Putamen (tissue), 1 donor: Measurements from ENCODE around the gene MAPK14.
"Not testable (repeated sequence)": the region's sequence is repeated elsewhere in the genome, so short reads cannot be mapped to it uniquely, and the experiment has no call there.

ENCODE experiments used
- DNase-seq: peaks from one replicate; pipeline ENCODE4 v3.0.0-alpha.2; 2016; ENCODE audit warnings: low spot score

The MAPK14 gene

DNA sequence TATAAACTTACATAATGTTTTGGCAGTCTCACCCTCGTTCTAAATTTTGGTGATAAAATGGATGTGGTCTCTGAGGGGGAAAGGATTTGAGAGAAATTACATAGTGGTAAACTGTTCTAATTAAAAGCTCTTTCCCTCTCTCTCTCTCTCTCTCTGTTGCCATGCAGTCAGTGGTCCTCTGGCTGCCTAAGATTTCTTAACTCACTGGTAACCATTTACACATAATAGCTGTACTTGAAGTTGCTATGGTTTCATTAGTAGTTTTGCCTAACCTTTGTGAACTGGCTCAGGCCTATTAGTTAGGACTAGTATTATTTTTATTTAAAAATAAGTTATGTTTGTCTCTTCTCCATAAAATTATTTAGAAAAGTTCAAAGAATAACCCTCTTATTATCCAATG lies 42.0 kb downstream of the MAPK14 start:
- no peak for DNase-seq

DNA sequence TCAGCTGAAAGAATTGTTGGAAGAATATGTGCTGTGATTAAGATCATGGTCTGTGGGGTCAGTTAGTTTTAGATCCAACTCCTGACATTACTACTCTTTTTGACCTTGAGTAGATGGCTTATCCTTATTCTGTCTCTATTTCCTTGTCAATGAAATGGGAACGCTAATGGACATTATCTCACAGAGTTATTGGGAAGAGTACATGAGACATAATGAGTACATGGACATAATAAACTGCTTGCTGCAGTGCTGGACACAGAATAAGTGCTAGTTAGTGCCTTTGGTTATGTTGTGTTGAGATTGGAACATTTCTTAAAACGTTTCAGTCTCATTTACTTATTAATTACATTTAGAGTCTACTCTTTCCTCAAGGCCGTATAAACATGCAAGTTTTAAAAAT lies 42.6 kb downstream of the MAPK14 start:
- no peak for DNase-seq

DNA sequence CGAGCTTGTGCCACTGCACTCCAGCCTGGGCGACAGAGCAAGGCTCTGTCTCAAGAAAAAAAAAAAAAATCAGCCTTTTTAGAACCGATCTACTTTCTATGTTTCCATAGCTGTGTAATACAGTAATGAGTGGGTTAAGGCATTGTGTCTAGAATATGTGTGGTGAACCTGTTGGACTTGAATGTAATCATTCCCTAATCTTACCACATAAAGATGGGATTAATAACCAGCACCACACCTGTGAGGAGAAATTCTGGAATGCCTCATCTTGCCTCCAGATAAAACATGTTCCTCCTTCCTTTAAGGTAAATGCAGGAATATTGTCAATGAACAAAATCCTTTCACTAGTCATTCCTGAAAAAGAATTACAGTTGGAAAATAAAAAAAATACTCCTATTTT lies 43.7 kb downstream of the MAPK14 start:
- no peak for DNase-seq

DNA sequence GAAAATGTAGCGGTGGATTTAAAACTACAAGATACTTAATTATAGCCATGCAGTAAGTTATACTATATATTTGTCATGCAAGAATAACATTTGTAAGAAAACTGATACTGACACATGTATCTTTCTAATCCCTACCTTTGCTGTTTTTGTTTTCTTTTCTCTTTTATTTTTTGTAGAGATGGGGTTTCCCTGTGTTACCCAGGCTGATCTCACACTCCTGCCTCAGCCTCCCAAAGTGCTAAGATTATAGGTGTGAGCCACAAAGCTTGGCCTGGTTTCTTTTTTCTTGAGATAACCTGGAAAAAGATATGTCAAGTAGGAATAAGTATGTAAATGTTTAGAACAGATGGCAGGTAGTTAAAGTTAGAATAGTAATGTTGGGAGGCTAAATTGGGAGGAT lies 44.1 kb downstream of the MAPK14 start:
- no peak for DNase-seq

DNA sequence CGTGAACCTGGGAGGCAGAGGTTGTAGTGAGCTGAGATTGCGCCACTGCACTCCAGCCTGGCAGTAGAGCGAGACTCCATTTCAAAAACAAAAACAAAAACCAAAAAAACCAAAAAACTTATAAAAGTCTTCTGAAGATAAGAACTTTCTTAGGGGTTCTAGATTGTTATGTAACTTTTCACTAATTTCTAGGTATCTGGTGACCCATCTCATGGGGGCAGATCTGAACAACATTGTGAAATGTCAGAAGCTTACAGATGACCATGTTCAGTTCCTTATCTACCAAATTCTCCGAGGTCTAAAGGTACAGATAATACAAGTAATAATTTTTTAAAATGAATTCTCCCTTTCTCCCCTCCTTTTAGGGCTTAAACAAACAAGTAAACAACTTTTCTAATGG lies 45.1 kb downstream of the MAPK14 start:
- DNase-seq: no peak

DNA sequence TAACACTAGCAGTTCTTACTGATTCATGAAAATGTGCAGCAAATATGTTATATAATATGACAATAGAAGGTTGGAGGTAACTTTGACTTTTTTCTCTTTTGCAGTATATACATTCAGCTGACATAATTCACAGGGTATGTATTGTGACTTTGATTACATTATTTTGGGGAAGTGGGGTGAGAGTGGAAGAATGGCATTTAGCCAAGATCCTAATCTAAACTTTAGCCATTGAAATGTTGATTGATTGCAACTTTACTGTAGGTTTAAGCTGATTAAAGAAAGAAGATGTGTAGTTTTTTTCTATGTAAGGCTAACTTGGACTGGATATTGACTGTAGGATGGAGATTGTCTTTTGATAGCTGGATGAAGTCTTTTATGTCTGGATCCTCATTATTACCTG lies 46.0 kb downstream of the MAPK14 start:
- DNase-seq: no peak

DNA sequence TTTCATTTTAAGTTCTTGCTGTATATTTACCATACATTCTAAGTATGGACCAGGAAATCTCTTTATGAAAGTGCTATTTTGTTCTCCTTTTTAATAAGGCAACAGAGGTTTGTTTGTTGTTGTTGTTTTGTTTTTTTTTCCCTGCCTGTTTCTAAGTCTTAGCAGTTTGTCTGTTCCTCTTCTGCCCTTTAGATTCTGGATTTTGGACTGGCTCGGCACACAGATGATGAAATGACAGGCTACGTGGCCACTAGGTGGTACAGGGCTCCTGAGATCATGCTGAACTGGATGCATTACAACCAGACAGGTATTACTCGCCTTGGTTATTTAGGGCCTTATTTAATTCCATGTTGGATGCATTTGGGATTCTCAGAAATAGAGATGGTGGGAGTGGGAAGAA lies 48.0 kb downstream of the MAPK14 start:
- no peak for DNase-seq

DNA sequence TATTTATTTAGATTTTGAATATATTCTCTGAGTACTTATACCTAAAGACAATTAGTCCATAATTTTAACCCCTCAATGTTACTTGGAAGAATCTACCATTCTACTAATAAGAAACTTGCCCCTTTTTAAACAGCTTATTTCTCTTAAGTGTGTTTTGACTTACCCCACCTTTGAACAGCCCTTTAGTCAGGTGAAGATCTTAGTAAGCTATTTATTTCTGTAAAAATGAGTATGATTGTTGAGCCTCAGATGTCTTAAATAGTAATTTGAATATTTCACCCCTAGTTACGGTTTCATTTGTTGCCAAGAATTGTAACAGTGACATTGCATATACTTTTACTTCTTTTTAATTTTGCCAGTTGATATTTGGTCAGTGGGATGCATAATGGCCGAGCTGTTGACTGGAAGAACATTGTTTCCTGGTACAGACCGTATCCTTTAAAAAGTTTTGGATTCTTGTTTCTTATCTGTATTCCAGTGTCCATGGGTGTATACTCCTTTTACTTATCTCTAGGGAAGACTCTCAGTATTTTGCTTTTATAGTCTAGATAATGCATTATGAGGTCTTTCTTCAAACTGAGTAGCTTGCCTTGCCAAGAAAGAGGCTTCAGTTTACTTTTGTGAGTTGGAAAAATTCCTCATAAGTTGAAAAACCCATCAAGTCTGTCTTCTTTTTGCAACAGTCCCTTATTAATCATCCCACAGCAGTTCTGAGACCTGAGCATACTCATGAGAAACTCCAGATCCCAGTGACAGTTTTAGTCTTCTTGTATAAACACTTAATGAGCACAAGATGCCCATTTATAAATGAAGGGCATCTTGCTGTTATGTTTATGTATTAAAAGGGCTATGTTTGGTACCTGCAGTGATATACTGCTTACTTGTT lies 48.8 kb downstream of the MAPK14 start:
- DNase-seq: no peak

DNA sequence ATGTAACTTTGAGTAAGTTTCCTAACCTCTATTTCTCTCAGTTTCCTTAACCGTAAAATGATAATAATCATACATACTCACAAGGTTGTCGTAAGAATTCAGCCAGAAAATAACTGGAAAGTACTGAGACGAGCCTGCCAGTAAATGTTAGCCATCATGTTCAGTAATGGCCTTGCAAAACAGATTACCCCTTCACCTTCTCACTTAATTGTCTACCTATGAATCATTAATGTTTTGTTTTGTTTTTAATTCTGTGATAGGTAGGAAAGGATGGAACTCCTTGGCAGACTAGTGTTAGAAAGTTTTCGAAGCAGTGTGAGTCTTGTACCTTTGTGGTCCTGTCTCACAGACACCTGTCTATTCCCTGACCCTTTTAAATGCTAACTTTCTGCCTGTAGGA lies 50.6 kb downstream of the MAPK14 start:
- DNase-seq: no peak

DNA sequence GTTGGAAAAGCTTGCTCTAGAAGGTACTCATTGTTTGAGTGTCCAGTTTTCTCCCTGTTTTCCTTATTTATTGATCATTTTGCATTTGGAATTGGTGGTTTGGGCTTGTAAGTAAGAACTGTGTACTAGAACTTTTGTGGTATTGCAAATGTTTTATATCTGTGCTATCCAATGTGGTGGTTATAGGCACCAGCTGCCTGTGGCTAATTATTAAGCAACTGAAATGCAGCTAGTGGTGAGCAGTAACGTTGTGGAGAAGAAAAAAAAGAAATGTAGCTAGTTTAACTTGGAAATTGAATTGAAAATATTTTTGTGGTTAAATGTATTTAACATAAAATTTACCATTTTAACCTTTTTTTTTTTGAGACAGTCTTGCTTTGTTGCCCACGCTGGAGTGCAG lies 52.0 kb downstream of the MAPK14 start:
- DNase-seq: no peak

DNA sequence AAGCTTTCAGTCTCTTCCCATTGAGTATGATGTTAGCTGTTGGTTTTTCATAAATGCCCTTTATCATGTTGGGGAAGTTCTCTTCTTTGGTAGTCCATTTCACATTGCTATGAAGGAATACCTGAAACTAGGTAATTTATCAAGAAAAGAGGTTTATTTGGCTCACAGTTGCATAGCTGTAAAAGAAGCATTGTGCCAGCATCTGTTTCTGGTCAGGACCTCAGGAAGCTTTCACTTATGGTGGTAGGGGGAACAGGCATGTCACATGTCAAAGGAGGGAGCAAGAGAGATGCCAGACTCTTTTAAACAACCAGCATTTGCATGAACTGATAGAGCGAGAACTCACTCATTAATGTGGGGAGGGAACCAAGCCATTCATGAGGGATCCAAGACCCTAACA lies 54.7 kb downstream of the MAPK14 start:
- DNase-seq: no peak

DNA sequence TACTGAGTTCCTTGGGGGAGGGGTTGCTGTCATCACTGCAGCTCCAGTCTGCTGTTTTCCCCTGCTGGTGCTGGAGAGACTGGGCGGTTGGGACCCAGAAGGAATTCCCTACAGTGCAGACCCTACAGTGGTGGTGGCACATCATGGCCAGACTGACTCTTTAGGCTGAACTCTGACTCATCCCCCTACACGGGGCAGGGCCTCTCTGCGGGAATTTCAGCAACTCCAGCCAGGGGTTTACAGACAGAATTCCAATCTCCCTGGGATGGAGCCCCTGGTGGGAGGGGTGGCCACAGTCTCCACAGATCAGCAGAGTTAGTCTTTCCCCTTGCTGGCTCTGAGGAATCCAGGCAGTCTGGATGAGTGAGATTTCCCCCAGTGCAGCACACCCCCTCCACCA lies 55.8 kb downstream of the MAPK14 start:
- DNase-seq: no peak

DNA sequence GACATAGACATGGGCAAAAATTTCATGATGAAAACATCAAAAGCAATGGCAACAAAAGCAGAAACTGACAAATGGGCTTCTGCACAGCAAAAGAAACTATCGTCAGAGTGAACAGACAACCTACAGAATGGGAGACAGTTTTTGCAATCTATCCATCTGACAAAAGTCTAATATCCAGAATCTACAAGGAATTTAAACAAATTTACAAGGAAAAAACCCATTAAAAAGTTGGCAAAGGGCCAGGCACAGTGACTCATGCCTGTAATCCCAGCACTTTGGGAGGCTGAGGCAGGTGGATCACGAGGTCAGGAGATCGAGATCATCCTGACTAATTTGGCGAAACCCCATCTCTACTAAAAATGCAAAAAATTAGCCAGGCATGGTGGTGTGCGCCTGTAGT lies 60.6 kb downstream of the MAPK14 start:
- DNase-seq: not testable (repeated sequence)

DNA sequence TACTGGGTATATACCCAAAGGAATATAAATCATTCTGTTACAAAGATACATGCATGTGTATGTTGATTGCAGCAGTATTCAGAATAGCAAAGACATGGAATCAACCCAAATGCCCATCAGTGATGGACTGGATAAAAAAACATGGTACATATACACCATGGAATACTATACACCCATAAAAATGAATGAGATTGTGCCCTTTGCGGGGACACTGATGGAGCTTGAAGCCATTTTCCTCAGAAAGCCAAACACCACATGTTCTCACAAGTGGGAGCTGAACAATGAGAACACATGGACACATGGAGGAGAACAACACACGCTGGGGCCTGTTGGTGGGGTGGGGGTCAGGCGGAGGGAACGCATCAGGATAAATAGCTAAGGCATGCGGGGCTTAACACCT lies 61.4 kb downstream of the MAPK14 start:
- no peak for DNase-seq

DNA sequence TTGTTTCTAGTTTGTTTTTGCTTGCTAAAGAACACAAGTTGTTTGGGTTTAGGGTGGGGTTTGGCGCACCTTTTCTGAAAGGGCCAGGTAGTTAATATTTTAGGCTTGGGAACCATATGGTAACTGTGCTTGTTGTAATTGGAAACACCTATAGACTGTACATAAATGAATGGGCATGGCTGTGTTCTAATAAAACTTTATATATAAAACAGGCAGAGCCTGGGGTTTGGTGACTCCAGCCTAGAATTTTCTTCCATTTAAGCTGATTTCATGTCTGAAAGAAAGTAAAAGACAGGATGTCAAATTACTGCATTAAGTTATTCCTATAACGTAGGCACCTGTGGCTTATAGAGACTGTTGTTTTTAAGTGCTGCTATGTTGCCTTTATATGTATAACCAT lies 66.6 kb downstream of the MAPK14 start:
- DNase-seq: no peak

DNA sequence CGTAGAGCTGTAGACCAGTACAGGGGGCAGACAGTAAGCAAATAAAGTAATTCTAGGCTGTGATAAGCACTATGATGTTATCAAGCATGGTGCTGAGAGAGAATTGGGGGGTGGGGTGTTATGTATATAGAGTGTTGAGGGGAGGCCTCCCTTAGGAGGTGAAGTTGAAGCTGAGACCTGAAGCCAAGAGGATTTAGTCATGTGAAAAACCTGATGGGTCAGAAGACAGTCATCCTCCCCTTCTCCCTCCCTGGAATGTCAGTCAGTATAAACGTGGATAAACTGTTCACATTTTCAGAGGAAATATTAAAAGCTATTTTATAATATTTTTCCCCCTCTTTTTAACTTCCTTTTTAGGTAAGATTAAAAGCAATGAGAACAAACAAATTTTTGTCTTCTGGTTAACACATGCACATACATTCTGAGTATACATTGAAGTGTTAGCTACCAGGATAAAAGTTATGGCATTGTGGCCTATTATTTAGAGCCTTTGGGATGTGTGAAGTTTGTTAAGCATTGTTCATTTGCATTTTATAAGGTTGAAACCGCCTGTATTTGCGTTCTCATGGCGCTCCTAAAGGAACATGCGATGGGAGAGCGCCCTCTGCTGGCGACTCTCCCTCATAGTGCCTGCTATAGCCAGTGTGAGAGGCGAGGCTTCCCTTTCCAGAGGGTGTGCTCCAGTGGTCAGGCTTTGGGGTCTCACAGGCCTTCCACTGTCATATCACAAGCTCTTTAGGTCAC lies 67.3 kb downstream of the MAPK14 start:
- peak; percentile 62 for DNase-seq

DNA sequence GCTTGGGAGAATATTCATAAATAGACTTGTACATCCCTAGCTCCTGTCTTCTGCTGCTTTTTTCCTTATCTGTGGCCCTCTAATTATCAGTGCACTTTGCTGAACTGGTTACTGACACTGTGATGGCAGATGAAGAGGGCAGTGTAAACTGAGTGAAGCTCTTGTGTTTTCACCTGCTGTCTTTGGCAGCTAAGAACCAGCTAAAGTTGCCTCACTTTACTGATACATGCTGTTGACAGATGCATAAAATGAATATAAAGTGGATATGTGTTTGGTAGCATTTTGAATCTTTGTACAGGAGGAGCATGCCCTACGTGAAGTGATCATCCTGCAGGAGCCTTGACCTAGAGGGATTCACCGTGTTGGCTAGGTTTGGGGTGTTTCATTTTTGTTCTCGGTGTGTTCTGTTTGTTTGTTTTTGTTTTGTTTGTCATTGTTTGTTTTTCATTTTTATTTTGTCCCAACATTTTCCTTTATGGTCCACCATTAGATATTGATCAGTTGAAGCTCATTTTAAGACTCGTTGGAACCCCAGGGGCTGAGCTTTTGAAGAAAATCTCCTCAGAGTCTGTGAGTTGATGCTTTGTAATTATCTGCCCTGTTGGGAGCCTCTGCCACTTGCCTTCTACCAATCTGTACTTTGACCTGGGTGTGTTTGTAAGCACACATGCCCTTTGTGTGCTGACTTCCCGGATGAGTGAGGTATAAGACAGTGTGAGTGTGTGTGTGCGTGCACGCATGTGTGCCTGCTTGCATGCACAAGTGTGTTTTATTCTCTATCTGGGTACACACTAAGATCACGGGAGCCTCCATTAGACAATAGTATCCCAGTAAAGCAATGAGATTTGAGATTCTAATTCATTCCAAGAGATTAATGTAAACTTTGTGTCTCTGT lies 68.1 kb downstream of the MAPK14 start:
- no peak for DNase-seq

DNA sequence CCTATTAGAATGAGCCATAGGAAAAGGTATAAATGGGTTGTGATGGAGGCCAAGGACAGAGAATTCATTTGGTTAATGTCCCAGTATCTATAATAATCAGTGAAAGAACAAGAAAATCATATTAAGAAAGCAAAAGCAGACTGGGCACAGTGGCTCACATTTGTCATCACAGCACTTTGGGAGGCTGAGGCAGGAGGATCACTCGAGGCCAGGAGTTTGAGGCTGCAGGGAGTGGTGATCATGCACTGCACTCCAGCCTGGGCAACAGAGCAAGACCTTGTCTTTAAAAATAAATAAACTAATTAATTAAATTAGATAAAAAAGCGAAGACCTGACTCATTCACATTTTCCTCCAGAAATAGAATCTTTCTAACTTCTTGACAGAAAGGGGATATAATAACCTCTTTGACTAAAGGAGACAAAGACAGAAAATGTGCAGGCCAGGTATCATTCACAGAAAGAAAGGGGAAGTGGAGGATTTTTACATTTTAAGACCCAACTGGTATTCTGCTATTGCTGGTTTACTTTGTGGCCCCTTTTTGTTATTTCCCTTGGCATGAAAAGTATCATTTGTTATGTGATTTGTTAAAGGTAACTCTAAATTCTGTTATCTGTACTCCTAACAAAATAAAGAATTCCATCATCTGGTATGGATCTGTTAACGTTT lies 70.8 kb downstream of the MAPK14 start:
- DNase-seq: no peak

DNA sequence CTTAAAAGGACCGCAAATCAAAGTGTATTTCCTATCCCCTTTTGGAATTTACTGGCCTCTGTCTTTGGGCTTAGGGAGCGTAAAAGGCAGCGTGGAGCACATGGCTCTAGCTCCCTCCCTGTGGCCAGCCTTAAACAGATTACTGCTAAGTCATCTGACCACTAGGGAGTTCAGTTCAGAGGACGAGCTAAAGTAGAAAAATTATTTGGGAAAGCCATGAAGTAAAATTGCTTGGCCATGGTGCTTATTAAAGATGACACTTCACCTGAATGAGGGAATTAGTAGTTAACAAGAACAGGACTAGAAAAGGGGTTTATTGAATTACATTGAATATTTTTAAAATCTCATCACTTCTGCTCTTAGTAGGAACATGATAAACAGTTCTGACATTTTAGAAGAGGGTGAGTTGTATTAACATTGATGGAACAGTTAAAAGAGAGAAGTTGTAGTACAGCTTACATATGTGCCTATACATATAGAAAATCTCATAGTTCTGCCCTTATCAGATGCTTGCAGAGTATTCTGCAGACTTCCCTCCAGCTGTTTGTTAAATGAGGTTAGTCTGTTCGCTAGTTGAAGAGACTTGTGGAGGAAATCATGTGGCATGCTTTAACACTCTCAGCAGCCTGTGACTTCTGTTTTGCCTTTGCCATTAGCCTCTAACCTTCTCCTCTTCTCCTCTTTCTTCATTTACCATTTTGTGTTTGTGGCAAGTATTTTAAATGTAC lies 71.5 kb downstream of the MAPK14 start:
- DNase-seq: no peak

DNA sequence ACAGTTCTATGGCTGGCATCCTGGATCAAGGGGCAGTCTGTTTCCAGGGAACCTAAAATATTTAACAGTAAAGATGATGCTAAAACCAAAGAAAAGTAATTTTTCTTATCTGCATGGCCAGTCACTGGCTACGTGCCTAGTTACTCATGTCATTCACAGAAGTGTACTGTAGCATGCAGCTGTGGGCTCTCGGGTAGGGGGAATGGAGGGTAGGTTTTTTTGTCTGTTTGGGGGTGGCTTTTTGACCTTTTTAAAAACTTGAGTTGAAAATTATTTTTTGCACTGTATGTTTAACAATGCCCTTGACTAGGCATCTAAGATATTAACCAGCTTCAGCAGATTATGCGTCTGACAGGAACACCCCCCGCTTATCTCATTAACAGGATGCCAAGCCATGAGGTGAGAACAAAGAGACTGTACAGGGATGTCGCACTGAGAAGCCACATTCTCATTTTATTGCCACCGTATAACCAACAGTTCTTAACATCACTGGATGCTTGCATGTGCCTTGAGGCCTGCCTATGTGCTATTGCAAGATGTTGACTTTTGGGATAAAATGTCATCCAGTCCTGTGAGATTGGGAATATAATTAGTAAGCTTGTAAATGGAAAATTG lies 72.4 kb downstream of the MAPK14 start:
- DNase-seq: no peak

DNA sequence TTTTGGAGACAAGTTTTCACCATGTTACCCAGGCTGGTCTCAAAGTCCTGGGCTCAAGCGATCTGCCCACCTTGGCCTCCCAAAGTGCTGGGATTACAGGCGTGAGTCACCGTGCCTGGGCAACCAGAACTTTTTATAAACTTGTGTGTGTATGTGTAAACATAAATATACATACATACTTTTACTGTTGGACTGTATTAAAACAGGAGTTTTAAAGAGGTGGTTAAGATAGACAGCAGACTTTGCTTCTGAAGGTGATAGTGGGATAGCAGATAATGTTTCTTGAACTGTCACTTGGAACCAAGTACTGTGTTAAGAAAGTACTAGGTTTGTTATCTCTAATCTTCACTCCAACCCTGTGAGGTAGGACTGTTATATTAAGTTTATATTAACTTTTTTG lies 74.1 kb downstream of the MAPK14 start:
- no peak for DNase-seq
